ENCODE measurements around the gene COX6A1.

GRCh38 chr12:120453977-120454376 is 16.1 kb downstream of the COX6A1 start:
- TF ChIP-seq CTCF (optimal IDR thresholded peaks at IDR 0.05 in 1 of 3, IDR thresholded peaks at IDR 0.05 in 1 of 3, conservative IDR thresholded peaks at IDR 0.05 in 1 of 3; ENCODE audit: extremely low read depth in 1 of 3, insufficient read depth in 2 of 3, low read length in 3 of 3) (peak; percentile 50 to 79 (median 66)), EZH2 (IDR thresholded peaks at IDR 0.05; ENCODE audit: low read length) (no peak)

Measured in keratinocyte (primary cell).